Smooth muscle cell of bladder (primary cell): Measurements from ENCODE around the gene OR4M2. TPM values are rescaled to one million over a fixed set of nuclear protein-coding genes. Genes with fewer than 3 reads are reported as not detected.

Experiments
- total RNA-seq: library from RNA; depleted of rRNA; stranded (reverse); fragments of >200 nt; gene quantifications from 2 replicates; pipeline ENCODE4 v1.2.3, GENCODE V29; 2014

OR4M2 gene
- total RNA-seq: not detected in 2 replicates

GRCh38 chr15:22080227-22080626, at the start of gene OR4M2:
Gene OR4M2 (plus strand): TSS chr15:22080527. CDS start chr15:22080625, 98 bp downstream.

Other genes with a start within 250 kb of the OR4M2 start
- gene POTEB, start 202.8 kb upstream of the OR4M2 start, total RNA-seq: not detected in 2 replicates